Fibroblast of the aortic adventitia (primary cell): ENCODE data around the gene HRH2. TPM values are rescaled to one million over a fixed set of nuclear protein-coding genes. Genes with fewer than 3 reads are reported as not detected.

Experiments used
- DNase-seq: peaks from one replicate; pipeline ENCODE4 v3.0.0-alpha.2; 2010; ENCODE audit warnings: low read depth
- H3K4me3 ChIP-seq: 2 replicates; pipeline ENCODE4 v1.5.1; 2011; ENCODE audit warnings: low read depth, mild to moderate bottlenecking, control low read depth, low read length, moderate library complexity
- total RNA-seq: library from RNA; depleted of rRNA; stranded (reverse); fragments of >200 nt; gene quantifications from 2 replicates; pipeline ENCODE4 v1.2.3, GENCODE V29; 2012; ENCODE audit warnings: low replicate concordance
- TF ChIP-seq, protein P1 (sequence below): IDR thresholded peaks from 2 replicates; pipeline ENCODE4 v1.5.1; 2011; ENCODE audit warnings: mild to moderate bottlenecking, low read length, control low read depth, inconsistent platforms; ENCODE audit not compliant: insufficient read depth

Gene HRH2
- total RNA-seq, 1 donor: under 0.01 TPM

DNA sequence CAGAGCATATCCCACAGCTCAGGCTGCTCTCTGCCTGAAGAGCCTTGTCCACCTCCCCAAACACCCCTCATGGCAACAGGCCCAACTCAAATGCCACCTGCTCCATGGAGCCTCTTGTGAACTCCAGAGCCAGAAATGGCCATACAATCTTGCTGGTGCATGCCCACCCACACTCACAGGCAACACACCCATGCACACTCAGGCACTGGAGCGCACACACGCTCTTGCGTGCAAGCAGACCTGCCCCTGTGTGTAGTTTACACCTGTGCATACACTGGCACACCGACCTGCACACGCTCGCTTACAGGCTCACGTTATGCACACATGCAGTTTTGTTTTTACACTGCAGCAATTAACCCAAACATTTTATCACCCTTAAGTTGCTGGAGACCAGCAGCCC lies 40.0 kb downstream of the HRH2 start:
- DNase-seq: no peak
- TF ChIP-seq, protein P1, sequence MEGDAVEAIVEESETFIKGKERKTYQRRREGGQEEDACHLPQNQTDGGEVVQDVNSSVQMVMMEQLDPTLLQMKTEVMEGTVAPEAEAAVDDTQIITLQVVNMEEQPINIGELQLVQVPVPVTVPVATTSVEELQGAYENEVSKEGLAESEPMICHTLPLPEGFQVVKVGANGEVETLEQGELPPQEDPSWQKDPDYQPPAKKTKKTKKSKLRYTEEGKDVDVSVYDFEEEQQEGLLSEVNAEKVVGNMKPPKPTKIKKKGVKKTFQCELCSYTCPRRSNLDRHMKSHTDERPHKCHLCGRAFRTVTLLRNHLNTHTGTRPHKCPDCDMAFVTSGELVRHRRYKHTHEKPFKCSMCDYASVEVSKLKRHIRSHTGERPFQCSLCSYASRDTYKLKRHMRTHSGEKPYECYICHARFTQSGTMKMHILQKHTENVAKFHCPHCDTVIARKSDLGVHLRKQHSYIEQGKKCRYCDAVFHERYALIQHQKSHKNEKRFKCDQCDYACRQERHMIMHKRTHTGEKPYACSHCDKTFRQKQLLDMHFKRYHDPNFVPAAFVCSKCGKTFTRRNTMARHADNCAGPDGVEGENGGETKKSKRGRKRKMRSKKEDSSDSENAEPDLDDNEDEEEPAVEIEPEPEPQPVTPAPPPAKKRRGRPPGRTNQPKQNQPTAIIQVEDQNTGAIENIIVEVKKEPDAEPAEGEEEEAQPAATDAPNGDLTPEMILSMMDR: no peak
- no peak overlapping the region for H3K4me3 ChIP-seq

DNA sequence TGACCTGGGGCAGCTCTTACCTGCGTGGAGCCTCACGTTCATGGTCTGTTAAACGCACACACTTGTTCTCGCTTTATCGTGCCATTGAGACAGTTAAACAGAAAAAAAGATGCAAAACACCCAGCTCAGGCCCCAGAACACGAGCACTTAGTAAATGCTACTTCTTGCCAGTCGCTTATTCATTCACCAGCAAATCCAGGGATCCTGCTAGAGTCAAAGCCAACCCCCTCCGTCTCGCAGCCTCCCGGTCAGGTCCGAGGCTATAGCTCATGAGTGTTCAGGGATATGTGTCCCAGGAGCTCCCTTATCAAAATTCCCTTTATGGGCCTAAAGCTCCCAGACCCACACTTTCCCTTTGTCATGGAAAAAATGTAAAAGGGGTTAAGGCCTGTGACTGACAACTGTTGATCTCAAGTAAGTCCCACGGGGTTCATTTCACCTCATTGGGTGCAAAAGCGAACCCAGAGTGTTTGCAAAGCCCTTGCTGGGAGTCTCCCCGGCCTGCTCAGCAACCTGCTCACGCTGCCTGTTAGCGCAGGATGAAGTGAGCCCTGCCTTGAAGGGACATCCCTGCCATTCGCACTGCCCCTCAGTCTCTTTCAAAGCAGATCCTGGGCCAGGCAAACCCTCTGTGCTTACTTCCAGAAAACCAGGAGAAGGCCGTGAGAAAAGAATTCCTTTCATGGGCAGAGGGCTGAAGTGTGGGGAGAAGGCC lies 40.7 kb downstream of the HRH2 start:
- H3K4me3 ChIP-seq: no peak overlapping the region
- TF ChIP-seq, protein P1: no peak
- DNase-seq: no peak

DNA sequence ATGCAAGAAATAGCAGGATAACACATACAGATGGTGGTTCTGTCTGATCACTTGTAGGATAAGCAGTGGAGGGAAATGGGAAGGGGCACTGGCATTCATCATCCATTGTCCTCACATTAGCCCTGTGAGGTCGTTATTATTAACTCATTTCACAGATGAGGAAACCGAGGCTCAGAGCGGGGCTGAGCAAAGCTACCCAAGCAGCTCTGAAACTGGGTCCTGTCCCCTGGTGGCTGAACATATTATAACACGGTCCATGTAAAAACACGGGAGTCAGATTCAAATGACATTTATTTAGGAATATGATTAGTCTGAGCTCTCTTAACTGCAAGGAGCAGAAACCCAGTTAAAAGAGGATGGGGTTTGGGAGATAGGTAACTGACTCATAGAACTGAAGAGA lies 43.1 kb downstream of the HRH2 start:
- TF ChIP-seq, protein P1: no peak
- H3K4me3 ChIP-seq: no peak overlapping the region
- no peak for DNase-seq

GRCh38 chr5:175701797-175702196 lies 43.9 kb downstream of the HRH2 start:
- H3K4me3 ChIP-seq: no peak overlapping the region
- no peak for DNase-seq
- TF ChIP-seq, protein P1: no peak

- TF ChIP-seq, protein P1: no peak
- no peak for DNase-seq
- H3K4me3 ChIP-seq: no peak overlapping the region
These were observed 48.6 kb downstream of the HRH2 start for GRCh38 chr5:175706499-175706898.

DNA sequence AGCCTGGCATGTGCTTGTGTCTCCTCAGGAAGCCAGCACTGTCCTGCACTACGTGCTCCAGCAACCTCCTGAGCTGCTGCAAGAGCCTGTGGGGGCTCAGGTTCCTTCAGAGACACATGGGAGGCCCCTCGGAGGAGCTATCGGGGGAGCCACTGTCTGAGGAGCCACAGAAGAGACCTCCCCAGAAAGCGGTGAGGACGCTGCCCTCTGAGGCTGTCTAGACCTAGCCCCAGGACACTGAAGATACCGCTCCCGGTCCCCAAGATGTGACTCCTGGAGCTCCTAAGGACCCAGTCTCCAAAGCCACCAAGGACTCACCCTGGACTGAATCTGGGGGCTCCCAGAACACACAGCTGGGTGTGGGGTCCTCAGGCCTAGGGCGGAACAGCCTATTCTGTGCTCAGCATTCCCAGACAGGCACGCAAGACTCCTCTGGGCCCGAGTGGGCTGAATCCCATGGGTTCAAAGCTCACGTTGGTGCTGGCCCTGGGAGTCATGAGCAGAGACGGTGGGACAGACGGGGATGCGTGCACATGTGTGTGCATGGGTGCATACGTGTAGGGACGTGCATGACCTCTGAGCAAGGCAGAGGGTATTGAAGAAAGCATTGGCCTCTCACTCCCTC lies 50.0 kb downstream of the HRH2 start:
- TF ChIP-seq, protein P1: no peak
- DNase-seq: no peak
- no peak overlapping the region for H3K4me3 ChIP-seq
